CMK (cell line): ENCODE results near the gene CADM4.
"Not testable (repeated sequence)": the region's sequence is repeated elsewhere in the genome, so short reads cannot be mapped to it uniquely, and the experiment has no call there.

Experiments
- DNase-seq: peaks from one replicate; pipeline ENCODE4 v3.0.0-alpha.2; 2010; ENCODE audit warnings: low read depth

CADM4 gene, protein sequence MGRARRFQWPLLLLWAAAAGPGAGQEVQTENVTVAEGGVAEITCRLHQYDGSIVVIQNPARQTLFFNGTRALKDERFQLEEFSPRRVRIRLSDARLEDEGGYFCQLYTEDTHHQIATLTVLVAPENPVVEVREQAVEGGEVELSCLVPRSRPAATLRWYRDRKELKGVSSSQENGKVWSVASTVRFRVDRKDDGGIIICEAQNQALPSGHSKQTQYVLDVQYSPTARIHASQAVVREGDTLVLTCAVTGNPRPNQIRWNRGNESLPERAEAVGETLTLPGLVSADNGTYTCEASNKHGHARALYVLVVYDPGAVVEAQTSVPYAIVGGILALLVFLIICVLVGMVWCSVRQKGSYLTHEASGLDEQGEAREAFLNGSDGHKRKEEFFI

GRCh38 chr19:43639519-43640423 lies at the start of gene CADM4:
Gene CADM4, minus strand, starts transcription at chr19:43639850. Its CDS starts 60 bp downstream, at chr19:43639790.
- no peak for DNase-seq

DNA sequence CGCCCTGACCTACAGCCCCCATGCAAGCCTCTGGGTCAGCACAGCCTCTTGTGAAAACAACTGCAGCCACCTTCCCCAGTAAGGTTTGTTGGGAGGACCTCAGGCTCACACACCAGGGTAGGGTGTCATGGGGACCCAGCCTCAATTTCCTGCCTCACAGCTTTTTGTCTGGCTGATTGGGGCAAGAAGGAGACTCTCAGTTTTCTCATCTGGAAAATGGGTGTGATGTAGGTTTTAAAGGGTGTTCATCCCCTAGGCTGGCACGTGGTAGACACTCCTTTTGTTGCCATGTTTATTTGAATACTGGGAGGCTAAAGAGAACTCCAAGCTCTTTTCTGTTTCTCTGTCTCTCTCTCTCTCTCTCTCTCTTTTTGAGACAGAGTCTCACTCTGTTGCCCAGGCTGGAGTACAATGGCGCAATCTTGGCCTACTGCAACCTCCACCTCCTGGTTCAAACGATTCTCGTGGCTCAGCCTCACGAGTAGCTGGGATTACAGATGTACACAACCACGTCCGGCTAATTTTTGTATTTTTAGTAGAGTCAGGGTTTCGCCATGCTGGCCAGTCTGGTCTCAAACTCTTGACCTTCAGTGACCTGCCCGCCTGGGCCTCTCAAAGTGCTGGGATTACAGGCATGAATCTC lies 48.5 kb upstream of the CADM4 start:
- no peak for DNase-seq

DNA sequence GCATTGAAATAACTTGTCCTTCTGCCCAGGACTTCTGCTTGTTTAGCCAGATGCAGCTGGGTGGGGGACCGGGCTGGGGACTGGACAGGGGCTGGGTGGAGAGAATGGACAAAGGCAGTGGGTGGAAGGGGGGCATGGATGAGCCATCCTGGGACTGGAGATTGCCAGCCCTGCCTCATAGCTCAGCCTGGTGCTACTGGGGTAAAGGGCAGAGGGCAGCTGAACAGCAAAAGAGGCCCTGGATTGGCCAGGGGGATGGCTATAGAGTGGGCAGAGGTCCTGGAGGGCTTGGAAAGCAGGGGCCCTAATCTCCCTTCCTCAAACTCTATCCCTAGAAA lies 48.0 kb upstream of the CADM4 start:
- no peak for DNase-seq

- DNase-seq = no peak
Observed at GRCh38 chr19:43684326-43684725, 44.7 kb upstream of the CADM4 start.

DNA sequence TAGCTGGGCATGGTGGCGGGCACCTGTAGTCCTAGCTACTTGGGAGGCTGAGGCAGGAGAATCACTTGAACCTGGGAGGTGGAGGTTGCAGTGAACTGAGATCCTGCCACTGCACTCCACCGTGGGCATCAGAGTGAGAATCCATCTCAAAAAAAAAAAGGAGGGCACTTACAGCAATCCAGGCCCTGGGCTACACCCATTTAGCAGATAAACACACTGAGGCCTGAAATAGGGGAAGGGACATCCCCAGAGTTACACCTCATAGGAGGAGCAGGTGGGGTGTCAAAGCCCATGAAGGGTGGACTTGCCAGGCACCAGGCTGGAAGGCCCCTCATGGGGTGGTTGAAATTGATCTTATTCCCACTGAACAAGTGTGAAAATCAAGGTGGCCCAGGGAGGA lies 44.3 kb upstream of the CADM4 start:
- DNase-seq = no peak

- no peak for DNase-seq
Observed at GRCh38 chr19:43682824-43683661, 43.4 kb upstream of the CADM4 start.

DNA sequence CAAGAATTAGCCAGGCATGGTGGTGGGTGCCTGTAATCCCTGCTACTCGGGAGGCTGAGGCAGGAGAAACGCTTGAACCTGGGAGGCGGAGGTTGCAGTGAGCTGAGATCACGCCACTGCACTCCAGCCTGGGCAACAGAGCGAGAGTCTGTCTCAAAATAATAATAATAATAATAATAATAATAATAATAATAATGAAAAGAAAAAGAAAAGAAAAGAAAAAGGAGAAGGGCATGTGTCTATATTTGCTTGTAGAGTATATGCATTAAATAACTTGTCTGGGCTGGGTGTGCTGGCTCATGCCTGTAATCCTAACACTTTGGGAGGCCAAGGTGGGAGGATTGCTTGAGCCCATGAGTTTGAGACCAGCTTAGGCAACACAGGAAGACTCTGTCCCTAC lies 42.6 kb upstream of the CADM4 start:
- not testable (repeated sequence) for DNase-seq

- DNase-seq = no peak
Observed at GRCh38 chr19:43681821-43682220, 42.2 kb upstream of the CADM4 start.

DNA sequence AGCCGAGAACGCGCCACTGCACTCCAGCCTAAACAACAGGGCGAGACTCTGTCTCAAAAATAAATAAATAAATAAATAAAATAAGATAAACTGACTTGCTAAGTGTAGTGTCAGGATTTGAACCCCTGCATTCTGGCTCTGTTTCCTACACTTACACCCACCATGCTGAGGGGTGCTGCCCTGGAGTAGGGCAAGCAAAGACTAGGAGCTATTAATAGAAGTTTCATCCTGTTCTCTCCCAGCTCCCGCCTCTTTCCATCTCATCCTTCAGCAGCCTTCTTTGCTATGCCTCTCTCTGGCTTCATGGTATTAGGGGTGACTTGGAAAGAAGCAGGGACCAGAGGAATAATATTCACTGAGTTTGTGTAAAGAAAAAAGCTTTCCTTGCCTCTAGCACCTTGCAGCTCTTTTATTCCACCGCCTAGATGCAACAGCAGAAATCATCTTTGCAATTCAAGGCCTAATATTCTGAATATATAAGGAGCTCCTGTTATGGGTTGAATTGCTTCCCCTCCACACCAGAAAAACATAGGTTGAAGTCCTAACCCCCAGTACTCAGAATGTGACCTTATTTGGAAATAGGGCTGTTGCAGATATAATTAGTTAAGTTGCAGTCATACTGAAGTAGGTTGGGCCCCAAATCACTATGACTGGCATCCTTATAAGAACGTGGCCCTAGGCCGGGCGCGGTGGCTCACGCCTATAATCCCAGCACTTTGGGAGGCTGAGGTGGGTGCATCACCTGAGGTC lies 39.0 kb upstream of the CADM4 start:
- DNase-seq = no peak

DNA sequence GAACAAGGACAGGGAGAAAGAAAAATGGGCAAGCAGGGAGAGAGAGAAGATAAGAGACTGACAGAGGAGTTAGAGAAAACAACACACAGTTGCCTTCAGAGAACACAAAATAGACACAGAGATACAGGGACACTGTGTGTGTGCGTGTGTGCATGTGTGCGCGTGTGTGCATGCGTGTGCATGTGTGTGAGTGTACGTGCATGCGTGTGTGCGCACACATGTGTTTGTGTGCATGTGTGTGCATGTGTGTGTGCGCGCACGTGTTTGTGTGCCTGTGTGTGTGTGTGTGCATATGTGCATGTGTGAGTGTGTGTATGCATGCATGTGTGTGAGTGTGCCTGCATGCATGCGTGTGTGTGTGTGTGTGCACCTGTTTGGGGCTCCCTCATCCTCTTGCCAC lies 36.3 kb upstream of the CADM4 start:
- no peak for DNase-seq

- DNase-seq = no peak
Observed at GRCh38 chr19:43675269-43675879, 35.7 kb upstream of the CADM4 start.

DNA sequence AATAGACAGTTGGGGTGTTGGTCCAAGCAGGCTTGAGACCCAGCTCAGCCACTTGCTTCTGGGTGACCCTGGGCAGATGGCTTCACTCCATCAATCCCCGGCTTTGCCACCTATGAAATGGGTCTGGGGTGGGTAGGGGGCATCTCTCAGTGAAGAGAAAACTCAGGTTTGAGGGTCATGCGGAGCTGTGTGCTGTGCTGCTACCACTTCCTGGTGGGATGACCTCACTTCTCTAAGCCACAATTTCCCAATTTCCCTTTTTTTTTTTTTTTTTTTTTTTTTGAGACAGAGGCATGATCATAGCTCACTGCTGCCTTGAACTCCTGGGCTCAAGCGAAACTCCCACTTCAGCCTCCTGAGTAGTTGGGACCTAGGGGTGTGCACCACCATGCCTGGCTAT lies 34.9 kb upstream of the CADM4 start:
- DNase-seq = no peak

DNA sequence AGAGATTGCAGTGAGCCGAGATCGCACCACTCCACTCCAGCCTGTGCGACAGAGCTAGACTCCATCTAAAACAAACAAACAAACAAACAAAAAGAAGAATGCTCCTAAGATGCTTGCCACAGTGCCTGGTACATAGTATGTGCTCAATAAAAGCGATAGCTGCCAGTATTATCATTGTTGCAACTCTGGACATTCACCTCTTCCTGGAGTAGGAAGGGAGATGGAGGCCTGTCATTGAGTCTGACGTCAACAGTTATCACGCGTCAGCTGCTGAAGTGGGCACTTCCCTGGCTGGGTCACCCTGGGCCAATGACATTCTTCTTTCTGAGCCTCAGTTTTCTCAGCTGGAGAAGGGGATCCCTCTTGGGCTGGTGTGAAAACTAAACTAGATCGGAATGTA lies 34.5 kb upstream of the CADM4 start:
- DNase-seq = no peak

DNA sequence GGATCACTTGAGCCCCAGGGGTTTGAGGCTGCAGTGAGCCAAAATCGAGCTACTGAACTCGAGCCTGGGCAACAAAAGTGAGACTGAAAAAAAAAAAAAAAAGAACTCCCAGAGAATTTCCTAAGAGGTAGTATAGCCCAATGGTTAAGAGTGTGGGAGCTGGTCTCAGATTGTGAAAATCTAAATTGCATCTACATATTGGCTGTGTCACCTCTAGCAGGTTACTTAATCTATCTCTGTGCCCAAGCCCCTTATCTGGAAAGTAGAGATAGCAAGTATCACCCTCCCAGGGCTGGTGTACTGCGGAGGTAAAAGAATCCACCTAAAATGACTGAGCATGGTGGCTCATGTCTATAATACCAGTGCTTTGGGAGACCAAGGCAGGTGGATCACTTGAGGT lies 34.0 kb upstream of the CADM4 start:
- no peak for DNase-seq

- no peak for DNase-seq
Observed at GRCh38 chr19:43672061-43672679, 32.5 kb upstream of the CADM4 start.

DNA sequence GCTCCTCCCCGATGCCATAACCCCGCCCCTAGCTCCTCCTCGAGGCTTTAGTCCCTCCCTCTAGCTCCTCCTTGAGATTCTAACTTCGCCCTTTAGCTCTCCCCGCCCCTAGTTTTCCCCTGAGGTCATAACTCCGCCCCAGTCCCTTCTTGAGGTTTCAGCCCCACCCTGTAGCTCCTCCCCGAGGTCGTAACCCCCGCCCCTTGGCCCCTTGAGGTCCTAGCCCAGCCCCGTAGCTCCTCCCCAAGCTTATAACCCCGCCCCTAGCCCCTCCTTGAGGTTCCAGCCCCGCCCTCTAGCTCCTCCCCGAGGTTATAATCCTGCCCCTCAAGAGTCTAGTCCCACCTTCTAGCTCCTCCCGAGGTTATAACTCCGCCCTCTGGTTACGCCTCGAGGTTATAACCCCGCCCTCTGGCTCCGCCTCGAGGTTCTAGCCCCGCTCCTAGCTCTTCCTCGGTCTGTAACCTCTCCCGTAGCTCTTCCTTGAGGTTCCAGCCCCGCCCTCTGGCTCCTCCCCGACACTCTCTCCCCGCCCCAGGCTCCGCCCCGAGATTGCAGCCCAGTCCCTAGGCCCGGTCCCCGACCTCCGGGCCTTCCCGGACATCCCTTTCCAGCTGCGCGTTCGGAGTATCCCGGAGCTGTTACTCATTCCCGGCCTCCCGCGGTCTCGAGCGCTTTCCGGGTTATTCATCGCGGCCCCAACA lies 28.9 kb upstream of the CADM4 start:
- DNase-seq = peak; percentile 99

DNA sequence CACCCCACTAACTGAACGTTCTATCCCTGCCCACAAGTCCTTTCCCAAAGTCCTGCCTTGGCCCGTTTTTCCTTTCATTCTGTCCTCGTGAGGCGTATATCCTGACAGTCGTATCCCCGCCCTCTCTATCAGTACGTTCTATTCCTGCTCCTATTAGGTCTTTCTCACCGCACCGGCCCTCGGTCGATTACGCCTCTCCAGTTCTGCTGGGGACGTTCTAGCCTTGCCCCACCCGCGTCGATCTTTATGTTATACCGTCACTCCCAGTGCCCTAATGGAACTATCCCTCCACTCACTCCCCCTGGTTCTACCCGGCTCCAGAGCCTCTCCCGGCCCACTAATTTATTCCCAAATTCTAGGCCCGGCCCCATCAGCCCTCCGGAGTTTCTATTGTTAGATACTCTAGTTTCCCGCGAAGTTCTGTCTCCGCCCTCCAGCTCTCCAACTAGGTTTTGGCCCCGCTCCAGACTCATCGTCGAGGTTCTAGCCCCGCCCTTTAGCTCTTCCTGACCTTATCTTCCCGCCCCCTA lies 28.3 kb upstream of the CADM4 start:
- no peak for DNase-seq

- no peak for DNase-seq
Observed at GRCh38 chr19:43667126-43667875, 27.7 kb upstream of the CADM4 start.

DNA sequence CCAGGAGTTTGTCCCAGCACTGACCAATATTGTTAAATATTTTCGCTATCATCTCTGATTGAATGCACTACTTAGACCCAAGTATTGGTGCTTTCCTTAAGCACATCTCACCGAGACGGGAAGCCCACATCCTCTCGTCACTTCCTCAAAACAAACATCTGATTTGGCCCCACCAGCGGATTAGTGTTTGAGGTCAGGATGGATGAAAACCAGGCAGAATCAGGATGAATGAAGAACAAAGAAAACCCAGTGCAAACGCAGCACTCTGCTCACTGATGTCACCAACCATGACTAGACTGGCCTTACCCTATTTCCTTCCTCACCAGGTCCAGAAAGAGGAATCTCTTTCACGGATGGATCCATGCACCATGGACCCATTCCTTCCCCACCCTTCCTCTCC lies 24.4 kb upstream of the CADM4 start:
- no peak for DNase-seq
